ENCODE data around the gene SH3RF3. TPM values are rescaled to one million over a fixed set of nuclear protein-coding genes. Genes with fewer than 3 reads are reported as not detected.

Gene SH3RF3
- total RNA-seq, 1 donor from 2014 or later: 0.28 TPM

DNA sequence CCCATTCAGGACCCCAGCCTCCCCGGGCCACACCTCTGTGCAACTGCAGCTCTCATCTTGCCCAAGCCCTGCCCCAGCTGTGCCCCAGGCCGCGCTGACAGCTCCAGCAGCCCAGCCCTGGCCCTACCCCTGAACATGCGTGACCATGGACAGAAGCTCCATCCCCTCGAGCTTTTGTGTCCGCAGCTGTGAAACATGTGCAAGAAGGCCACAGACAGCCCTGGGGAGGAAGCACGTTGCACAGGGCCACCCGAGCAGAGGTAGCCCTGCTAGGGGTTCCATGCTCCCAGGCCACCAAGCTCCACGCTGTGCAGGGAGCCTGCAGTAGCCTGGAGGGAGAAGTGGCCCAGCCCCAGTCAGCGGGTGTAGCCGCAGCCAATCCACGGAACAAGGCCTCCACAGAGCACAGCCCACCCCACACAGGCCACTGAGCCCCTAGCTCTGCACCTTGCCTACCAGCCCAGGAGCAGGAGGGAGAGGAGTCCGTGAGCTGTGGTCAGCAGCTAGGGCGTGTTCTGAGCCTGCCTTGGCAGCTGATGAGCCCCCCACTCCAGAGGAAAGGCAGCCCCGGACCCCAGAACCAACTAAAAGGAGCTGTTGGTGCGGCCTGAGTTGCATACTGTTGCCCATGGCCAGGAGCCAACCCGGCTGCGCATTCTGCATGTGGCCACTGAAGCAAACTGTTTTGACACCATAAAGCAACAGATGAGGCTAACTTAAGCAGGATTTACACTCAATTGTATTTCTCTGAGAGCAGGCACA is 300.7 kb downstream of the SH3RF3 start:
- no peak overlapping the region for H3K27ac ChIP-seq
- no peak for DNase-seq (ENCODE audit: low spot score)
- H3K4me3 Mint-ChIP-seq: no peak overlapping the region
- peaks cover 11% of the 10 kb centered on the region for H3K4me1 Mint-ChIP-seq
- H4K20me1 ChIP-seq (ENCODE audit: low read depth): no peaks in the 10 kb centered on the region
- H3K27me3 Mint-ChIP-seq (ENCODE audit: insufficient read depth, low read depth): peaks cover 4% of the 10 kb centered on the region
- H3K9ac ChIP-seq: no peak overlapping the region
- H3K27me3 ChIP-seq: no peaks in the 10 kb centered on the region
- no peak overlapping the region for H3K4me2 ChIP-seq
- H2AFZ ChIP-seq (replicated peaks): no peak overlapping the region
- no peaks in the 10 kb centered on the region for H3K9me3 ChIP-seq (ENCODE audit: low read depth)
- H3K4me1 ChIP-seq: no peaks in the 10 kb centered on the region
- no peaks in the 10 kb centered on the region for H3K79me2 ChIP-seq (ENCODE audit: low read depth)
- no peaks in the 10 kb centered on the region for H3K9me3 Mint-ChIP-seq
- peak overlapping the region; percentile 11 for H3K27ac Mint-ChIP-seq
- no peaks in the 10 kb centered on the region for H3F3A ChIP-seq (ENCODE audit: low read depth)
- H3K4me3 ChIP-seq: no peak overlapping the region
- no peaks in the 10 kb centered on the region for H3K36me3 ChIP-seq
- TF ChIP-seq EZH2 (IDR thresholded peaks at IDR 0.05) (no peak), EZH2phosphoT487 (IDR thresholded peaks at IDR 0.05) (no peak)
- TF ChIP-seq, protein P1, sequence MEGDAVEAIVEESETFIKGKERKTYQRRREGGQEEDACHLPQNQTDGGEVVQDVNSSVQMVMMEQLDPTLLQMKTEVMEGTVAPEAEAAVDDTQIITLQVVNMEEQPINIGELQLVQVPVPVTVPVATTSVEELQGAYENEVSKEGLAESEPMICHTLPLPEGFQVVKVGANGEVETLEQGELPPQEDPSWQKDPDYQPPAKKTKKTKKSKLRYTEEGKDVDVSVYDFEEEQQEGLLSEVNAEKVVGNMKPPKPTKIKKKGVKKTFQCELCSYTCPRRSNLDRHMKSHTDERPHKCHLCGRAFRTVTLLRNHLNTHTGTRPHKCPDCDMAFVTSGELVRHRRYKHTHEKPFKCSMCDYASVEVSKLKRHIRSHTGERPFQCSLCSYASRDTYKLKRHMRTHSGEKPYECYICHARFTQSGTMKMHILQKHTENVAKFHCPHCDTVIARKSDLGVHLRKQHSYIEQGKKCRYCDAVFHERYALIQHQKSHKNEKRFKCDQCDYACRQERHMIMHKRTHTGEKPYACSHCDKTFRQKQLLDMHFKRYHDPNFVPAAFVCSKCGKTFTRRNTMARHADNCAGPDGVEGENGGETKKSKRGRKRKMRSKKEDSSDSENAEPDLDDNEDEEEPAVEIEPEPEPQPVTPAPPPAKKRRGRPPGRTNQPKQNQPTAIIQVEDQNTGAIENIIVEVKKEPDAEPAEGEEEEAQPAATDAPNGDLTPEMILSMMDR (IDR thresholded peaks at IDR 0.05): no peak
- peaks cover 12% of the 10 kb centered on the region for H3K36me3 Mint-ChIP-seq

DNA sequence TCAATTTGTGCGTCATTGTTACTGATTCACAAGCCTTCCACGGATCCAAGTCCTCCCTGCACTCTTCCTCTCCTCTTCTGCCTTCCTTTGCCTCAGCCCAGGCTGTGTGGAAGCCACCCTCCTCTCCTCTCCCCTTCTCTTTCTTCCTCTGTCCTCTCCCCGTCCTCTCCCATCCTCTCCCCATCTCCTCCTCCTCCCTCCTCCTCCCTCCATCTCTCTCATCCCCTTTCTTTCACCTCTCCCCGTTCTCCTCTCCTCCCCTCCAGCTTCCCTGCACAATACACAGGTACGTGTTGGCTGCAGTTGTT is 301.3 kb downstream of the SH3RF3 start:
- no peaks in the 10 kb centered on the region for H3F3A ChIP-seq (ENCODE audit: low read depth)
- H3K36me3 ChIP-seq: no peaks in the 10 kb centered on the region
- H3K4me3 Mint-ChIP-seq: no peak overlapping the region
- no peaks in the 10 kb centered on the region for H3K4me1 ChIP-seq
- H3K9me3 ChIP-seq (ENCODE audit: low read depth): no peaks in the 10 kb centered on the region
- H3K9me3 Mint-ChIP-seq: no peaks in the 10 kb centered on the region
- peaks cover 8% of the 10 kb centered on the region for H3K36me3 Mint-ChIP-seq
- no peak for DNase-seq (ENCODE audit: low spot score)
- H3K27ac ChIP-seq: no peak overlapping the region
- TF ChIP-seq, protein P1 (IDR thresholded peaks at IDR 0.05): no peak
- TF ChIP-seq EZH2 (IDR thresholded peaks at IDR 0.05): no peak
- TF ChIP-seq EZH2phosphoT487 (IDR thresholded peaks at IDR 0.05): no peak
- H2AFZ ChIP-seq (replicated peaks): no peak overlapping the region
- H3K9ac ChIP-seq: no peak overlapping the region
- H3K4me3 ChIP-seq: no peak overlapping the region
- peaks cover 11% of the 10 kb centered on the region for H3K4me1 Mint-ChIP-seq
- H3K27ac Mint-ChIP-seq: no peak overlapping the region
- H3K27me3 ChIP-seq: no peaks in the 10 kb centered on the region
- no peak overlapping the region for H3K4me2 ChIP-seq
- H4K20me1 ChIP-seq (ENCODE audit: low read depth): no peaks in the 10 kb centered on the region
- no peaks in the 10 kb centered on the region for H3K79me2 ChIP-seq (ENCODE audit: low read depth)
- H3K27me3 Mint-ChIP-seq (ENCODE audit: insufficient read depth, low read depth): peaks cover 4% of the 10 kb centered on the region

DNA sequence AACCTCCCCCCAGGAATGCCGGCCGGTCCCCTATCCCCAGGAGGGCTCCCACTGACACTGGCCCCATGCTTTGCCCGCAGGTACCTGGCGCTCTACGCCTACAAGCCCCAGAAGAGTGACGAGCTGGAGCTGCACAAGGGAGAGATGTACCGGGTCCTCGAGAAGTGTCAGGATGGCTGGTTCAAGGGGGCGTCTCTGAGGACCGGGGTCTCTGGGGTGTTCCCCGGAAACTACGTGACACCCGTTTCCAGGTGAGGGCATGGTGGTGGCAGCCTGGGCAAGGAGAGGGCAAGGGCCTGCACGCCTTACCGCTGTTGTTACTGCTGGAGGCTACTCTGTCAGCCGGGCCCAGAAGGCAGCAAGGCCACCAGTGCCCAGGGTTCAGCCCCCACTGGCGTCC is 303.4 kb downstream of the SH3RF3 start:
- no peaks in the 10 kb centered on the region for H3K9me3 Mint-ChIP-seq

More for the DNA sequence above, 303.4 kb downstream of the SH3RF3 start:
- no peaks in the 10 kb centered on the region for H4K20me1 ChIP-seq (ENCODE audit: low read depth)
- no peak for DNase-seq (ENCODE audit: low spot score)
- H3K4me1 ChIP-seq: no peaks in the 10 kb centered on the region
- H3K79me2 ChIP-seq (ENCODE audit: low read depth): no peaks in the 10 kb centered on the region
- no peaks in the 10 kb centered on the region for H3K27me3 ChIP-seq
- no peaks in the 10 kb centered on the region for H3K9me3 ChIP-seq (ENCODE audit: low read depth)
- Mint-ChIP-seq H3K4me3 (no peak overlapping the region), H3K4me1 (peaks cover 22% of the 10 kb centered on the region), H3K36me3 (peaks cover 7% of the 10 kb centered on the region), H3K27me3 (ENCODE audit: insufficient read depth, low read depth) (peaks cover 4% of the 10 kb centered on the region), H3K27ac (no peak overlapping the region)
- no peak overlapping the region for H3K9ac ChIP-seq
- no peak overlapping the region for H3K4me2 ChIP-seq
- no peaks in the 10 kb centered on the region for H3K36me3 ChIP-seq
- H3K4me3 ChIP-seq: no peak overlapping the region
- TF ChIP-seq EZH2phosphoT487 (IDR thresholded peaks at IDR 0.05) (no peak), EZH2 (IDR thresholded peaks at IDR 0.05) (no peak)
- TF ChIP-seq, protein P1 (IDR thresholded peaks at IDR 0.05): no peak
- no peak overlapping the region for H3K27ac ChIP-seq
- no peak overlapping the region for H2AFZ ChIP-seq (replicated peaks)
- no peaks in the 10 kb centered on the region for H3F3A ChIP-seq (ENCODE audit: low read depth)
